Spleen (tissue), 7 donors: ENCODE results near the gene MAGI2.

Source experiments
- POLR2A ChIP-seq, 3 donors: fragments of 450-650 bp; IDR thresholded peaks; one replicate each; pipeline ENCODE4 v1.5.1; 2017; ENCODE audit warnings: antibody characterized with exemption in 3 of 3, mild to moderate bottlenecking in 1 of 3
- TF ChIP-seq, protein P1 (sequence below), 11 experiments: fragments of 200-600 bp in 7 of 11; fragments of 450-650 bp in 4 of 11; sonication (generic) in 4 of 11; IDR thresholded peaks in 8 of 11; conservative IDR thresholded peaks in 3 of 11; 1 replicate in 7 of 11; 2 replicates in 4 of 11; pipeline versions ENCODE4 v1.4.0 to v1.8.0; 2016 to 2021; ENCODE audit warnings: antibody characterized with exemption in 11 of 11, inconsistent platforms in 4 of 11, mild to moderate bottlenecking in 1 of 11
- donor health status: DM: no; HTN: no; CAD: no; lungs with moderate emphysema.
- donor health status: DM: no; HTN: no; CAD: no.
- donor health status: DM: no; HTN: no; CAD: no.

DNA sequence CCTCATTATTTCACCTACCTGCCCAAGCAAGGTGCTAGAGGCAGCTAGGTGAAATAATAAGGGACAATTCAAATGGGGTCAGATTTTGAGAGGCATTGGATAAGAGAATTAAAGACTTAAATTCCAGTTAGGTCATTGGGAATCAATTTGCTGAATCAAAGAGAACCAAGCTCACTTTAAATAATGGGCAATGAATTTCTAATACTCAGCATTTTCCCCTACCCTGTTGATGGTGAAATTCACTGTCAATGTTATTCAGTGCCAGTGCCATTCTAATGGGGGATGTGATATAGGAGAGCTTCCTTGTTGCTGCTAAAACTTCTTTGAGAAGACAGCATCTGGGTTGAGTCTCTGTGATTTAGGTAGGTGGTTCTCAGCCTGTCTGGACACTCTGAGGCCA, 1145.6 kb downstream of the MAGI2 start:
- TF ChIP-seq, protein P1, sequence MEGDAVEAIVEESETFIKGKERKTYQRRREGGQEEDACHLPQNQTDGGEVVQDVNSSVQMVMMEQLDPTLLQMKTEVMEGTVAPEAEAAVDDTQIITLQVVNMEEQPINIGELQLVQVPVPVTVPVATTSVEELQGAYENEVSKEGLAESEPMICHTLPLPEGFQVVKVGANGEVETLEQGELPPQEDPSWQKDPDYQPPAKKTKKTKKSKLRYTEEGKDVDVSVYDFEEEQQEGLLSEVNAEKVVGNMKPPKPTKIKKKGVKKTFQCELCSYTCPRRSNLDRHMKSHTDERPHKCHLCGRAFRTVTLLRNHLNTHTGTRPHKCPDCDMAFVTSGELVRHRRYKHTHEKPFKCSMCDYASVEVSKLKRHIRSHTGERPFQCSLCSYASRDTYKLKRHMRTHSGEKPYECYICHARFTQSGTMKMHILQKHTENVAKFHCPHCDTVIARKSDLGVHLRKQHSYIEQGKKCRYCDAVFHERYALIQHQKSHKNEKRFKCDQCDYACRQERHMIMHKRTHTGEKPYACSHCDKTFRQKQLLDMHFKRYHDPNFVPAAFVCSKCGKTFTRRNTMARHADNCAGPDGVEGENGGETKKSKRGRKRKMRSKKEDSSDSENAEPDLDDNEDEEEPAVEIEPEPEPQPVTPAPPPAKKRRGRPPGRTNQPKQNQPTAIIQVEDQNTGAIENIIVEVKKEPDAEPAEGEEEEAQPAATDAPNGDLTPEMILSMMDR (IDR thresholded peaks at IDR 0.05 in 8 of 11, conservative IDR thresholded peaks at IDR 0.05 in 3 of 11), result no peak
- no peak for TF ChIP-seq POLR2A (IDR thresholded peaks at IDR 0.05)
